Measurements from ENCODE around the gene CD80.

GRCh38 chr3:119586733-119587172, 27.3 kb upstream of the CD80 start:
- no peak for TF ChIP-seq POLR2AphosphoS5 (IDR thresholded peaks at IDR 0.05)
- TF ChIP-seq CTCF (IDR thresholded peaks at IDR 0.05): no peak
- TF ChIP-seq POLR2A (IDR thresholded peaks at IDR 0.05): no peak
- no peak for TF ChIP-seq EP300 (IDR thresholded peaks at IDR 0.05)
